Measurements from ENCODE around the gene C3orf85.

DNA sequence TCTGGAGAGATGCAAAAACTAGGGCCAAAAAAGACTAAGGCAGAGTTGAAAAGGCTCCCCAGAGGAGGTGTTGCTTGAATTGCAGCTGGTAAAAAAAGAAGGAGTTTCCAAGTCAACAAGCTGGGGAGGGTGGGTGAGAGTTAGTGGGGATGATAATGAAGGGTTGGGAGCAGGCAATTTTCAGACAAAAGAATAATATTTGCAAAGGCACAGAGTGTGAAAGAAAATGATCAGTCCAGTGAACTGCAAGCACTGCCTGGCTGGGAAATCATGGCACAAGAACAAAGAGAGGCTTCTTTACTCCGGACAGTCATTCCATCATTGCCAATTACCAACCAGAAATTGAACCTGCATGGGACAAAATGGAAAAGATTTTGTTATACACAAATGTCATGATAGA lies 42.2 kb downstream of the C3orf85 start:
- TF ChIP-seq, protein P1, sequence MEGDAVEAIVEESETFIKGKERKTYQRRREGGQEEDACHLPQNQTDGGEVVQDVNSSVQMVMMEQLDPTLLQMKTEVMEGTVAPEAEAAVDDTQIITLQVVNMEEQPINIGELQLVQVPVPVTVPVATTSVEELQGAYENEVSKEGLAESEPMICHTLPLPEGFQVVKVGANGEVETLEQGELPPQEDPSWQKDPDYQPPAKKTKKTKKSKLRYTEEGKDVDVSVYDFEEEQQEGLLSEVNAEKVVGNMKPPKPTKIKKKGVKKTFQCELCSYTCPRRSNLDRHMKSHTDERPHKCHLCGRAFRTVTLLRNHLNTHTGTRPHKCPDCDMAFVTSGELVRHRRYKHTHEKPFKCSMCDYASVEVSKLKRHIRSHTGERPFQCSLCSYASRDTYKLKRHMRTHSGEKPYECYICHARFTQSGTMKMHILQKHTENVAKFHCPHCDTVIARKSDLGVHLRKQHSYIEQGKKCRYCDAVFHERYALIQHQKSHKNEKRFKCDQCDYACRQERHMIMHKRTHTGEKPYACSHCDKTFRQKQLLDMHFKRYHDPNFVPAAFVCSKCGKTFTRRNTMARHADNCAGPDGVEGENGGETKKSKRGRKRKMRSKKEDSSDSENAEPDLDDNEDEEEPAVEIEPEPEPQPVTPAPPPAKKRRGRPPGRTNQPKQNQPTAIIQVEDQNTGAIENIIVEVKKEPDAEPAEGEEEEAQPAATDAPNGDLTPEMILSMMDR (conservative IDR thresholded peaks at IDR 0.05): no peak
- TF ChIP-seq ZFX (IDR thresholded peaks at IDR 0.05): no peak
